ENCODE measurements around the gene AFAP1.

Gene AFAP1

GRCh38 chr4:7755561-7755960 lies 184.1 kb downstream of the AFAP1 start:
- no peak for DNase-seq (ENCODE audit: low read depth in 2 of 2)

GRCh38 chr4:7754565-7755262 lies 184.9 kb downstream of the AFAP1 start:
- no peak for DNase-seq (ENCODE audit: low read depth in 2 of 2)

GRCh38 chr4:7753931-7754465 lies 185.7 kb downstream of the AFAP1 start:
- DNase-seq (ENCODE audit: low read depth in 2 of 2), result no peak

- DNase-seq (ENCODE audit: low read depth in 2 of 2), result no peak
Observed at GRCh38 chr4:7753271-7753670, 186.4 kb downstream of the AFAP1 start.

GRCh38 chr4:7752649-7753048 lies 187.0 kb downstream of the AFAP1 start:
- no peak for DNase-seq (ENCODE audit: low read depth in 2 of 2)

GRCh38 chr4:7750972-7751371 lies 188.7 kb downstream of the AFAP1 start:
- no peak for DNase-seq (ENCODE audit: low read depth in 2 of 2)

GRCh38 chr4:7750523-7750922 lies 189.1 kb downstream of the AFAP1 start:
- DNase-seq (ENCODE audit: low read depth in 2 of 2), result no peak

- DNase-seq (ENCODE audit: low read depth in 2 of 2), result no peak
Observed at GRCh38 chr4:7747566-7747965, 192.1 kb downstream of the AFAP1 start.

GRCh38 chr4:7747062-7747385 lies 192.6 kb downstream of the AFAP1 start:
- no peak for DNase-seq (ENCODE audit: low read depth in 2 of 2)

GRCh38 chr4:7746351-7747061 lies 193.2 kb downstream of the AFAP1 start:
- DNase-seq (ENCODE audit: low read depth in 2 of 2), result no peak

- DNase-seq (ENCODE audit: low read depth in 2 of 2), result no peak
Observed at GRCh38 chr4:7745301-7745885, 194.3 kb downstream of the AFAP1 start.

- DNase-seq (ENCODE audit: low read depth in 2 of 2), result no peak
Observed at GRCh38 chr4:7744142-7744804, 195.4 kb downstream of the AFAP1 start.

GRCh38 chr4:7742807-7743280 lies 196.8 kb downstream of the AFAP1 start:
- no peak for DNase-seq (ENCODE audit: low read depth in 2 of 2)

- no peak for DNase-seq (ENCODE audit: low read depth in 2 of 2)
Observed at GRCh38 chr4:7741946-7742806, 197.5 kb downstream of the AFAP1 start.

- DNase-seq (ENCODE audit: low read depth in 2 of 2), result no peak
Observed at GRCh38 chr4:7740866-7741525, 198.7 kb downstream of the AFAP1 start.

GRCh38 chr4:7739918-7740865 lies 199.5 kb downstream of the AFAP1 start:
- no peak for DNase-seq (ENCODE audit: low read depth in 2 of 2)

- no peak for DNase-seq (ENCODE audit: low read depth in 2 of 2)
Observed at GRCh38 chr4:7739077-7739917, 200.4 kb downstream of the AFAP1 start.

GRCh38 chr4:7738458-7739076 lies 201.1 kb downstream of the AFAP1 start:
- no peak for DNase-seq (ENCODE audit: low read depth in 2 of 2)

Measured in stimulated activated CD4-positive, alpha-beta T cell treated with anti-CD3 and anti-CD28 coated beads, Interleukin-1b, Interleukin-23, amount 100 ng/mL, for 4 hours (primary cell).